ENCODE measurements around the gene LRP8. TPM values are rescaled to one million over a fixed set of nuclear protein-coding genes. Genes with fewer than 3 reads are reported as not detected.

The LRP8 gene
- total RNA-seq, 1 donor from 2014 or later = 15.6 TPM

DNA sequence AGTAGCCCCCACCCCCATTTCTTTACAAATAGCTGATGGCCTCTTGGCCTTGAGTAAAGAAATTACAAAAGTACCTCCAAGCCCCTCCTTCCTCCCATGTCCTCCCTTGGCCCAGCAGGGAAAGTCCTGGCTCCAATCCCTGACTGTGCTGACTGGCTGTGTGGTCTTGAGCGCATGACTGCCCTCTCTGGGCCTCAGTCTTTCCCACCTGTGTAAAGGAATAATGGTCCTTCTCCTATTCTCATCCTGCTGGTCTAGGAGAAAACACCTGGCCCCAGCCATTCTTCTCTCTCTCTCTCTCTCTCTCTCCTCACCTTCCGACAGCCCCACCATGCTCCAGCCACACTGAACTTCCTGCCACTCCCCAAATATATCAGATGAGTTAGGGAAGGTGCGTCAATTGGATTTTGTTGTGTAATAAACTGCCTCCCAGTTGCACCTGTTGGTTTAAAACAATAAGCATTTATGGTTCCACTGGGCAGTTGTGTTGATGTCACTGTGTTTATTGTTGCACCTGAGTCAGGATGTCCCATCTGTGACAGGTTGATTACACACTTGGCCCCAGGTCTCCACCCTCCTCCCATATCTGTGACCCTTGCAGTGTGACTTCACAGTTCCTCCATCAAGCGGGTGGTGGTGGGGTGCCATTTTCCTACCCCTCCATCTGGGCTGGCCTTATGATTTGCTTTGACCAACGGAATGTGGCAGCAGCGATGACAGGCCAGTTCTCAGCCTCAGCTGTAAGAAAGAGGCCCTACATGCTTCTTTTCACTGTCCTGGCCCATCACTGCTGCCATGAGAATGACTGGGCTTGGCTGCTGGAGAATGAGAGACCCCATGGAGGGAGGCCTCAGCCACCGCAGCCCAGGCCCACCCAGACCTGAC is 22.3 kb upstream of the LRP8 start:
- no peak for DNase-seq (ENCODE audit: low spot score)
- no peaks in the 10 kb centered on the region for H4K20me1 ChIP-seq (ENCODE audit: low read depth)
- H3K27ac ChIP-seq = no peak overlapping the region
- H3K9ac ChIP-seq = no peak overlapping the region
- H3K79me2 ChIP-seq (ENCODE audit: low read depth) = no peaks in the 10 kb centered on the region
- no peaks in the 10 kb centered on the region for H3F3A ChIP-seq (ENCODE audit: low read depth)
- no peaks in the 10 kb centered on the region for H3K36me3 ChIP-seq
- Mint-ChIP-seq H3K27me3 (ENCODE audit: insufficient read depth, low read depth) (peaks cover 2% of the 10 kb centered on the region), H3K4me3 (no peak overlapping the region), H3K36me3 (no peaks in the 10 kb centered on the region), H3K27ac (no peak overlapping the region), H3K9me3 (no peaks in the 10 kb centered on the region), H3K4me1 (peaks cover 3% of the 10 kb centered on the region)
- H3K4me3 ChIP-seq = no peak overlapping the region
- no peaks in the 10 kb centered on the region for H3K4me1 ChIP-seq
- no peak overlapping the region for H3K4me2 ChIP-seq
- H2AFZ ChIP-seq (replicated peaks) = no peak overlapping the region
- no peaks in the 10 kb centered on the region for H3K27me3 ChIP-seq
- no peaks in the 10 kb centered on the region for H3K9me3 ChIP-seq (ENCODE audit: low read depth)
- TF ChIP-seq EZH2 (IDR thresholded peaks at IDR 0.05) (no peak), EZH2phosphoT487 (IDR thresholded peaks at IDR 0.05) (no peak)
- TF ChIP-seq, protein P1, sequence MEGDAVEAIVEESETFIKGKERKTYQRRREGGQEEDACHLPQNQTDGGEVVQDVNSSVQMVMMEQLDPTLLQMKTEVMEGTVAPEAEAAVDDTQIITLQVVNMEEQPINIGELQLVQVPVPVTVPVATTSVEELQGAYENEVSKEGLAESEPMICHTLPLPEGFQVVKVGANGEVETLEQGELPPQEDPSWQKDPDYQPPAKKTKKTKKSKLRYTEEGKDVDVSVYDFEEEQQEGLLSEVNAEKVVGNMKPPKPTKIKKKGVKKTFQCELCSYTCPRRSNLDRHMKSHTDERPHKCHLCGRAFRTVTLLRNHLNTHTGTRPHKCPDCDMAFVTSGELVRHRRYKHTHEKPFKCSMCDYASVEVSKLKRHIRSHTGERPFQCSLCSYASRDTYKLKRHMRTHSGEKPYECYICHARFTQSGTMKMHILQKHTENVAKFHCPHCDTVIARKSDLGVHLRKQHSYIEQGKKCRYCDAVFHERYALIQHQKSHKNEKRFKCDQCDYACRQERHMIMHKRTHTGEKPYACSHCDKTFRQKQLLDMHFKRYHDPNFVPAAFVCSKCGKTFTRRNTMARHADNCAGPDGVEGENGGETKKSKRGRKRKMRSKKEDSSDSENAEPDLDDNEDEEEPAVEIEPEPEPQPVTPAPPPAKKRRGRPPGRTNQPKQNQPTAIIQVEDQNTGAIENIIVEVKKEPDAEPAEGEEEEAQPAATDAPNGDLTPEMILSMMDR (IDR thresholded peaks at IDR 0.05) = no peak

GRCh38 chr1:53349369-53349835 is 21.5 kb upstream of the LRP8 start:
- TF ChIP-seq, protein P1 (IDR thresholded peaks at IDR 0.05) = no peak
- no peak for TF ChIP-seq EZH2phosphoT487 (IDR thresholded peaks at IDR 0.05)
- TF ChIP-seq EZH2 (IDR thresholded peaks at IDR 0.05) = no peak
- Mint-ChIP-seq H3K4me3 (no peak overlapping the region), H3K4me1 (peaks cover 3% of the 10 kb centered on the region), H3K36me3 (no peaks in the 10 kb centered on the region), H3K27me3 (ENCODE audit: insufficient read depth, low read depth) (peaks cover 2% of the 10 kb centered on the region), H3K9me3 (no peaks in the 10 kb centered on the region), H3K27ac (no peak overlapping the region)
- H3K4me2 ChIP-seq = no peak overlapping the region
- DNase-seq (ENCODE audit: low spot score) = no peak
- H3K27me3 ChIP-seq = no peaks in the 10 kb centered on the region
- H3F3A ChIP-seq (ENCODE audit: low read depth) = no peaks in the 10 kb centered on the region
- H3K4me3 ChIP-seq = no peak overlapping the region
- H3K79me2 ChIP-seq (ENCODE audit: low read depth) = no peaks in the 10 kb centered on the region
- H3K36me3 ChIP-seq = no peaks in the 10 kb centered on the region
- H3K4me1 ChIP-seq = no peaks in the 10 kb centered on the region
- H3K9ac ChIP-seq = no peak overlapping the region
- H2AFZ ChIP-seq (replicated peaks) = no peak overlapping the region
- H3K9me3 ChIP-seq (ENCODE audit: low read depth) = no peaks in the 10 kb centered on the region
- H3K27ac ChIP-seq = no peak overlapping the region
- no peaks in the 10 kb centered on the region for H4K20me1 ChIP-seq (ENCODE audit: low read depth)

DNA sequence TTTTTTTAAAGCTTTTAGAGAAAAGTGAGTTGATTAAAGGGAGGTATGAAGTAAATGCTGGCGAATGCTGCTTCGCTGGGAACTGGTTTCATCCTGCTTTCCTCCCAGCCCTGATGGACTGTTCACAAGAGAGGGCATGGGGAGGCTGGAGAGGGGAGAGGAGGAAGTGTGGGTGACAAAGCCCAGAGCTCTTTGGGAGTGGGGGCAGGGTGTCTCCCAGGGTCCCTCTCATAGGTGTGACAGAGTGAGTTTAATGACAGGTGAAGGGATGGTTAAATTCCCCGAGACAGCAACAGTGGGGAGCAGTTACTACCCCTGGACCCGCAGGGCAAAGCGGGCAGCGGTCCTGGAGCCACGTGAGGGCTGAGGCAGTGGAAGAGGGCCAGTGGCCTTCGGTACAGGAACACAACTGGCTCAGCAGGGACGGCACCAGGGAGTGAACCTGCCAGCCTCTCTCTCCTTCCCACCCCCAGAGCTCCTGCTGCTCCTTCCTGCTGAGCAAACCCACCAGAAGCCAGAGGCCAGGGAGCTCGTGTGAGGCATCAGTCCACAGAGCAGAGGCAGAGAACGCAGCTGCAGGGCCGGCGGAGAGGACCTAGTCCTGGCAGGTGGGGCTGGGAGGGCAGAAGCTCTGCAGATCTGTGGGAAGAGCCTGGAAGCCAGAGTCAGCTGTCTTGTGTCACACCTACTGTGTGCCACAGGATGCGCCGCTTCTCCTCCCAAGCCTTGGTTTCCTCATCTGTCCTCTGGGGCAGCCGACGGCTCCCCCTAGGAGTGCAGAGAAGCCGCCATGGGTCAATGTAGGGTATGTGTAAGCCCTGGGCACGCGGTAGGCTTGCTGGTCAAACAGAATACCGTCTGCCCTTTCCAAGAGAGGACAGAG is 20.9 kb upstream of the LRP8 start:
- Histone ChIP-seq H3F3A (ENCODE audit: low read depth) (no peaks in the 10 kb centered on the region), H3K79me2 (ENCODE audit: low read depth) (no peaks in the 10 kb centered on the region), H3K9ac (no peak overlapping the region), H2AFZ (replicated peaks) (no peak overlapping the region), H3K27ac (no peak overlapping the region), H3K4me1 (no peaks in the 10 kb centered on the region), H3K27me3 (no peaks in the 10 kb centered on the region), H3K36me3 (no peaks in the 10 kb centered on the region), H4K20me1 (ENCODE audit: low read depth) (no peaks in the 10 kb centered on the region), H3K4me2 (no peak overlapping the region), H3K9me3 (ENCODE audit: low read depth) (no peaks in the 10 kb centered on the region), H3K4me3 (no peak overlapping the region)
- Mint-ChIP-seq H3K27ac (no peak overlapping the region), H3K4me3 (no peak overlapping the region), H3K9me3 (no peaks in the 10 kb centered on the region), H3K36me3 (no peaks in the 10 kb centered on the region), H3K27me3 (ENCODE audit: insufficient read depth, low read depth) (peaks cover 2% of the 10 kb centered on the region), H3K4me1 (peaks cover 3% of the 10 kb centered on the region)
- no peak for DNase-seq (ENCODE audit: low spot score)
- TF ChIP-seq EZH2phosphoT487 (IDR thresholded peaks at IDR 0.05) = no peak
- no peak for TF ChIP-seq EZH2 (IDR thresholded peaks at IDR 0.05)
- TF ChIP-seq, protein P1 (IDR thresholded peaks at IDR 0.05) = no peak
